Endodermal cell (in vitro differentiated cells): ENCODE data around the gene ZPBP. TPM values are rescaled to one million over a fixed set of nuclear protein-coding genes. Genes with fewer than 3 reads are reported as not detected.

Experiments
- DNase-seq: peaks from one replicate; pipeline ENCODE4 v3.0.0-alpha.2; 2017
- H3K27ac ChIP-seq: 2 replicates; pipeline ENCODE4 v1.5.1; 2013; ENCODE audit warnings: mild to moderate bottlenecking, low read depth, low read length, moderate library complexity
- H3K27me3 ChIP-seq: 2 replicates; pipeline ENCODE4 v1.6.1; 2013; ENCODE audit warnings: mild to moderate bottlenecking, low read length, moderate library complexity; ENCODE audit not compliant: insufficient read depth, control insufficient read depth, poor library complexity, severe bottlenecking
- H3K36me3 ChIP-seq: 2 replicates; pipeline ENCODE4 v1.7.0; 2013; ENCODE audit warnings: mild to moderate bottlenecking, low read length, moderate library complexity; ENCODE audit not compliant: control insufficient read depth, insufficient read depth
- H3K4me1 ChIP-seq: one replicate; pipeline ENCODE4 v1.7.0; 2013; ENCODE audit warnings: low read length; ENCODE audit not compliant: control insufficient read depth, insufficient read depth
- H3K4me3 ChIP-seq: 2 replicates; pipeline ENCODE4 v1.5.1; 2013; ENCODE audit warnings: mild to moderate bottlenecking, low read length, moderate library complexity
- H3K9ac ChIP-seq: 2 replicates; pipeline ENCODE4 v1.6.1; 2013; ENCODE audit warnings: mild to moderate bottlenecking, low read length, moderate library complexity; ENCODE audit not compliant: poor library complexity, severe bottlenecking; ENCODE audit errors: extremely low read depth
- H3K9me3 ChIP-seq: 2 replicates; pipeline ENCODE4 v1.6.1; 2013; ENCODE audit warnings: mild to moderate bottlenecking, low read length, moderate library complexity; ENCODE audit not compliant: control insufficient read depth
- H3K27ac Mint-ChIP-seq: 2 replicates; pipeline ENCODE4 v1.8.0; 2020; ENCODE audit warnings: mixed read lengths
- H3K27me3 Mint-ChIP-seq: 2 replicates; pipeline ENCODE4 v1.8.0; 2021; ENCODE audit warnings: mild to moderate bottlenecking, mixed read lengths; ENCODE audit not compliant: insufficient read depth
- H3K36me3 Mint-ChIP-seq: 2 replicates; pipeline ENCODE4 v1.8.0; 2020; ENCODE audit warnings: low read depth, mixed read lengths
- H3K4me1 Mint-ChIP-seq: 2 replicates; pipeline ENCODE4 v1.8.0; 2020; ENCODE audit warnings: mixed read lengths
- H3K4me3 Mint-ChIP-seq: 2 replicates; pipeline ENCODE4 v1.8.0; 2020; ENCODE audit warnings: mild to moderate bottlenecking, moderate library complexity, mixed read lengths
- H3K9me3 Mint-ChIP-seq: 2 replicates; pipeline ENCODE4 v1.8.0; 2020; ENCODE audit warnings: mild to moderate bottlenecking, mixed read lengths
- WGBS, 2 experiments: methylation state at CpG; one replicate each; pipeline versions ENCODE4 v1.1.5 to v1.1.7; 2013; ENCODE audit warnings: missing lambda C conversion rate in 2 of 2, mixed read lengths in 1 of 2; ENCODE audit not compliant: insufficient coverage in 1 of 2, insufficient read length in 1 of 2; 5-methylcytosine and 5-hydroxymethylcytosine counted together
- total RNA-seq, 2 donors: library from RNA; stranded (reverse); fragmentation: NEBNext Ultra II Directional in 1 of 2; extraction: Animal tissue kit (Norgen Biotek cat#: 25700) in 1 of 2; gene quantifications; 2 replicates in 1 of 2; 3 replicates in 1 of 2; pipeline ENCODE4 v1.2.1, GENCODE V29; 2021
- TF ChIP-seq, protein P1 (sequence below): fragments of 200-600 bp; sonication (generic); conservative IDR thresholded peaks from 2 replicates; pipeline ENCODE4 v1.5.0; 2021; ENCODE audit warnings: antibody characterized with exemption, mild to moderate bottlenecking

The ZPBP gene
- total RNA-seq, 2 donors from 2014 or later, result not detected

DNA sequence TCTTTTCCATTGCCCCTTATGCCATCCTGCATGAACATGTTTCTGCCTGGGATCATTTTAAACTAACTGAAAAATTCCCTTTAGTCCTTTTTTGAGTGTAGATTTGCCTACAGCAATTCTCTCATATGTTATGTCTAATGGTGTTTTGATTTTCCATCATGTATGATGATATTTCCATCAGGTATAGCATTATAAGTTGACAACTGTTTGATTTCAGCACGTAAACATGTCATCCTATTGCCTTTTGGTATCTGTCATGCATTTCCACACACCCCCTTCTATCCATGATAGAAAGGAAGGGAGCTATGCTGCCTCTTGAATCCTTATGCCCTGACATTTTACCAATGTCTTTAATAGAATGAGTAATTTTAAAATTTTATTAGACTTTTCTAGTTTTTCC is 116.8 kb downstream of the ZPBP start:
- Histone ChIP-seq H3K9ac (no peak overlapping the region), H3K4me1 (no peaks in the 10 kb centered on the region), H3K36me3 (no peaks in the 10 kb centered on the region), H3K27me3 (no peaks in the 10 kb centered on the region), H3K9me3 (no peaks in the 10 kb centered on the region), H3K4me3 (no peak overlapping the region), H3K27ac (no peak overlapping the region)
- no peaks in the 10 kb centered on the region for H3K27me3 Mint-ChIP-seq
- H3K36me3 Mint-ChIP-seq, result no peaks in the 10 kb centered on the region
- 91% methylated on average over 1 of the region's 1 CpG; no CpG with 5 or more reads in 1 of the 2 experiments for WGBS, 2 experiments
- no peaks in the 10 kb centered on the region for H3K4me1 Mint-ChIP-seq
- no peak overlapping the region for H3K4me3 Mint-ChIP-seq
- no peaks in the 10 kb centered on the region for H3K9me3 Mint-ChIP-seq
- DNase-seq, result no peak
- no peak overlapping the region for H3K27ac Mint-ChIP-seq
- TF ChIP-seq, protein P1, sequence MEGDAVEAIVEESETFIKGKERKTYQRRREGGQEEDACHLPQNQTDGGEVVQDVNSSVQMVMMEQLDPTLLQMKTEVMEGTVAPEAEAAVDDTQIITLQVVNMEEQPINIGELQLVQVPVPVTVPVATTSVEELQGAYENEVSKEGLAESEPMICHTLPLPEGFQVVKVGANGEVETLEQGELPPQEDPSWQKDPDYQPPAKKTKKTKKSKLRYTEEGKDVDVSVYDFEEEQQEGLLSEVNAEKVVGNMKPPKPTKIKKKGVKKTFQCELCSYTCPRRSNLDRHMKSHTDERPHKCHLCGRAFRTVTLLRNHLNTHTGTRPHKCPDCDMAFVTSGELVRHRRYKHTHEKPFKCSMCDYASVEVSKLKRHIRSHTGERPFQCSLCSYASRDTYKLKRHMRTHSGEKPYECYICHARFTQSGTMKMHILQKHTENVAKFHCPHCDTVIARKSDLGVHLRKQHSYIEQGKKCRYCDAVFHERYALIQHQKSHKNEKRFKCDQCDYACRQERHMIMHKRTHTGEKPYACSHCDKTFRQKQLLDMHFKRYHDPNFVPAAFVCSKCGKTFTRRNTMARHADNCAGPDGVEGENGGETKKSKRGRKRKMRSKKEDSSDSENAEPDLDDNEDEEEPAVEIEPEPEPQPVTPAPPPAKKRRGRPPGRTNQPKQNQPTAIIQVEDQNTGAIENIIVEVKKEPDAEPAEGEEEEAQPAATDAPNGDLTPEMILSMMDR, result no peak

DNA sequence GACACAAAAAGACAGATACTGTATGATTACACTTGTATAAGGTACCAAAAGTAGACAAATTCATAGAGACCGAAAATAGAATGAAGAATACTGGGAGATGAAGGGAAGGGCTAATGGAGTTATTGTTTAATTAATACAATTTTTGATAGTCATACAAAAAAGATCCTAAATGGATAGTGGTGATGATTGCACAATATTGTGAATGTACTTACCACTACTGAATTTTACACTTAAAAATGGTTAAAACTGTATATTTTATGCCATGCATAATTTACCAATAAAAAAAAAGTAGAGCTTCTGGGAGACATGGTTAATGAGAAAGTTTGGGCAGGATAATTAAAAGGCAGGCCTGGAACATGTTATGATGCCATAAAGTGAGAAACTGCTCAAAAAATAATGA is 119.0 kb downstream of the ZPBP start:
- H3K36me3 ChIP-seq, result no peaks in the 10 kb centered on the region
- no peaks in the 10 kb centered on the region for H3K9me3 ChIP-seq
- H3K9ac ChIP-seq, result no peak overlapping the region
- no peaks in the 10 kb centered on the region for H3K4me1 ChIP-seq
- WGBS, 2 experiments, result 67% methylated on average over 1 of the region's 1 CpG; no CpG with 5 or more reads in 1 of the 2 experiments
- DNase-seq, result no peak
- Mint-ChIP-seq H3K27me3 (no peaks in the 10 kb centered on the region), H3K36me3 (no peaks in the 10 kb centered on the region), H3K9me3 (no peaks in the 10 kb centered on the region), H3K27ac (no peak overlapping the region), H3K4me1 (no peaks in the 10 kb centered on the region), H3K4me3 (no peak overlapping the region)
- no peak overlapping the region for H3K27ac ChIP-seq
- H3K4me3 ChIP-seq, result no peak overlapping the region
- H3K27me3 ChIP-seq, result no peaks in the 10 kb centered on the region
- TF ChIP-seq, protein P1, result no peak

DNA sequence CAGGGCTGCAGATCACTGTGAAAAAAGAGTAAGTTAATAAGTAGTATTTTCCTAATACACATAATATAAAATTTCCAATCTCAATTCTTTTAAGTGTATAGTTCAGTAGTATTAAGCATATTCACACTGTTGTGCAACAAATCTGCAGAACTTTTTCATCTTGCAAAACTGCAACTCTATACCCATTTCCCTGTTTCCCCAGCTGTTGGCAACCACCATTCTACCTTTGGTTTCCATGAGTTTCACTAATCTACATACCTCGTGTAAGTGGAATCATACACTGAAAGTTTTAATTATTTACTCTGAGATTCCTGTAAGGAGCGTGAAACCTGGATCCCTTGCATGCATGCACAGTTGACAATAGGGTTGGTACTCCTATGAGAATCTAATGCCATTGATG is 155.4 kb downstream of the ZPBP start:
- Histone ChIP-seq H3K4me1 (no peaks in the 10 kb centered on the region), H3K36me3 (no peaks in the 10 kb centered on the region), H3K9me3 (peaks cover 2% of the 10 kb centered on the region), H3K27me3 (no peaks in the 10 kb centered on the region), H3K27ac (no peak overlapping the region), H3K9ac (no peak overlapping the region), H3K4me3 (no peak overlapping the region)
- Mint-ChIP-seq H3K4me3 (no peak overlapping the region), H3K27me3 (no peaks in the 10 kb centered on the region), H3K9me3 (peaks cover 9% of the 10 kb centered on the region), H3K36me3 (no peaks in the 10 kb centered on the region), H3K4me1 (no peaks in the 10 kb centered on the region), H3K27ac (no peak overlapping the region)
- WGBS, 2 experiments, result 89% methylated on average over 2 of the region's 2 CpGs; no CpG with 5 or more reads in 1 of the 2 experiments
- TF ChIP-seq, protein P1, result no peak
- no peak for DNase-seq
